Subcutaneous adipose tissue (tissue), 4 donors: ENCODE measurements around the gene KDM5C. TPM values are rescaled to one million over a fixed set of nuclear protein-coding genes. Genes with fewer than 3 reads are reported as not detected.

Source experiments
- CTCF ChIP-seq: fragments of 450-650 bp; IDR thresholded peaks from one replicate; pipeline ENCODE4 v1.5.1; 2016; ENCODE audit warnings: low read depth, mild to moderate bottlenecking, control low read depth, antibody characterized with exemption, moderate library complexity
- total RNA-seq, 4 donors: library from RNA; depleted of rRNA; stranded (reverse); fragments of >200 nt; gene quantifications; one replicate each; pipeline ENCODE4 v1.1.0, GENCODE V29; 2016

The KDM5C gene
- 10 to 100 TPM; 43.7 to 71.6 (median 48.8) TPM for total RNA-seq

- TF ChIP-seq CTCF: no peak
Measured at GRCh38 chrX:53224860-53225797, at the start of gene KDM5C. KDM5C (minus strand) TSS chrX:53225207; CDS start chrX:53224889, 318 bp downstream.

- no peak for TF ChIP-seq CTCF
Measured at GRCh38 chrX:53272808-53273337, 47.9 kb upstream of the KDM5C start.

GRCh38 chrX:53269536-53270107, 44.6 kb upstream of the KDM5C start:
- no peak for TF ChIP-seq CTCF

GRCh38 chrX:53268173-53268572, 43.2 kb upstream of the KDM5C start:
- no peak for TF ChIP-seq CTCF

- no peak for TF ChIP-seq CTCF
Measured at GRCh38 chrX:53266914-53267313, 41.9 kb upstream of the KDM5C start.

- no peak for TF ChIP-seq CTCF
Measured at GRCh38 chrX:53265771-53266574, 41.0 kb upstream of the KDM5C start.

GRCh38 chrX:53263597-53264094, 38.6 kb upstream of the KDM5C start:
- no peak for TF ChIP-seq CTCF
